NCI-H2196 (cell line): ENCODE measurements around the gene HEXIM1.
A peak's percentile ranks its signal among the peaks of the same experiment; 100 is the strongest.

Experiments used
- DNase-seq: peaks from one replicate; lab custom pipeline; 2025; ENCODE audit not compliant: unreplicated experiment; lab: John Stamatoyannopoulos, UW

Gene HEXIM1

GRCh38 chr17:45128989-45129388 lies 19.3 kb upstream of the HEXIM1 start:
- DNase-seq = no peak

- DNase-seq = no peak
These were observed 18.8 kb upstream of the HEXIM1 start for GRCh38 chr17:45129426-45129939.

GRCh38 chr17:45129940-45130680 lies 18.2 kb upstream of the HEXIM1 start:
- no peak for DNase-seq

GRCh38 chr17:45130681-45131615 lies 17.3 kb upstream of the HEXIM1 start:
- no peak for DNase-seq

GRCh38 chr17:45131616-45132319 lies 16.5 kb upstream of the HEXIM1 start:
- peak; percentile 28 for DNase-seq

GRCh38 chr17:45132320-45132571 lies 16.0 kb upstream of the HEXIM1 start, which contains the start of gene PLCD3:
Gene PLCD3 (minus strand): TSS chr17:45132515. CDS start chr17:45132410, 105 bp downstream.
- no peak for DNase-seq

GRCh38 chr17:45132572-45133463 lies 15.5 kb upstream of the HEXIM1 start:
- DNase-seq = peak; percentile 70

- peak; percentile 98 for DNase-seq
These were observed 12.9 kb upstream of the HEXIM1 start, which contains the start of gene ACBD4 for GRCh38 chr17:45135192-45135977. Gene ACBD4 (plus strand): TSS chr17:45135687. CDS start chr17:45136145, 458 bp downstream.

GRCh38 chr17:45135978-45136791 lies 12.1 kb upstream of the HEXIM1 start:
- DNase-seq = no peak

GRCh38 chr17:45136846-45137560 lies 11.3 kb upstream of the HEXIM1 start:
- DNase-seq = no peak

- no peak for DNase-seq
These were observed 10.5 kb upstream of the HEXIM1 start for GRCh38 chr17:45137561-45138305.

GRCh38 chr17:45138911-45139532 lies 9.3 kb upstream of the HEXIM1 start:
- DNase-seq = no peak

GRCh38 chr17:45139533-45139920 lies 8.7 kb upstream of the HEXIM1 start:
- no peak for DNase-seq

- no peak for DNase-seq
These were observed 5.1 kb upstream of the HEXIM1 start for GRCh38 chr17:45143094-45143670.

- no peak for DNase-seq
These were observed 4.5 kb upstream of the HEXIM1 start for GRCh38 chr17:45143767-45144198.
